SU-DHL-6 (cell line): ENCODE measurements around the gene PLIN4.

ENCODE experiments used
- H2AFZ ChIP-seq: fragments of 200-600 bp; sonication (generic); 2 replicates; pipeline ENCODE4 v1.6.1; 2014; ENCODE audit warnings: low read depth, mild to moderate bottlenecking, moderate library complexity, mixed read lengths, antibody characterized with exemption, low read length; ENCODE audit not compliant: severe bottlenecking
- H3F3A ChIP-seq: fragments of 200-600 bp; shearing (Covaris generic); 2 replicates; pipeline ENCODE4 v1.6.0; 2016; ENCODE audit warnings: antibody characterized with exemption, mild to moderate bottlenecking; ENCODE audit not compliant: insufficient read depth
- H3K27ac ChIP-seq: fragments of 200-600 bp; sonication (generic); 2 replicates; pipeline ENCODE4 v1.5.1; 2016; ENCODE audit warnings: low read depth, mild to moderate bottlenecking, low read length, moderate library complexity, mixed read lengths
- H3K27me3 ChIP-seq: fragments of 200-600 bp; sonication (generic), shearing (Covaris generic); 2 replicates; pipeline ENCODE4 v1.6.0; 2014; ENCODE audit warnings: mild to moderate bottlenecking, low read length
- H3K36me3 ChIP-seq: fragments of 200-600 bp; sonication (generic); 2 replicates; pipeline ENCODE4 v1.6.1; 2014; ENCODE audit warnings: mild to moderate bottlenecking, low read length, mixed read lengths
- H3K4me2 ChIP-seq: fragments of 300-600, 200-600 bp; shearing (Covaris generic), sonication (generic); 2 replicates; pipeline ENCODE4 v1.6.0; 2014; ENCODE audit warnings: low read length, low read depth, mild to moderate bottlenecking; ENCODE audit not compliant: poor library complexity, severe bottlenecking
- H3K4me3 ChIP-seq: fragments of 200-600 bp; sonication (generic); 2 replicates; pipeline ENCODE4 v1.5.1; 2014; ENCODE audit warnings: antibody characterized with exemption, low read length, mild to moderate bottlenecking, mixed read lengths; ENCODE audit not compliant: insufficient read depth, poor library complexity, severe bottlenecking
- H3K79me2 ChIP-seq: fragments of 200-600 bp; sonication (generic); 2 replicates; pipeline ENCODE4 v1.6.1; 2014; ENCODE audit warnings: mild to moderate bottlenecking, low read length, moderate library complexity; ENCODE audit not compliant: insufficient read depth
- H3K9ac ChIP-seq: fragments of 200-600 bp; sonication (generic); 2 replicates; pipeline ENCODE4 v1.7.0; 2014; ENCODE audit warnings: mild to moderate bottlenecking, low read length
- H3K9me2 ChIP-seq: fragments of 200-600 bp; sonication (generic); replicated peaks from 2 replicates; pipeline ENCODE4 v1.6.1; 2014; ENCODE audit warnings: low read length; ENCODE audit not compliant: insufficient read depth
- H3K9me3 ChIP-seq: fragments of 200-600 bp; sonication (generic); 2 replicates; pipeline ENCODE4 v1.6.1; 2014; ENCODE audit warnings: low read length, mixed read lengths; ENCODE audit not compliant: insufficient read depth
- H4K20me1 ChIP-seq: fragments of 200-600 bp; sonication (generic); 2 replicates; pipeline ENCODE4 v1.6.1; 2014; ENCODE audit warnings: low read depth, mild to moderate bottlenecking, antibody characterized with exemption, low read length, moderate library complexity, mixed read lengths
- CTCF ChIP-seq: fragments of 200-600 bp; sonication (generic); IDR thresholded peaks from one replicate; pipeline ENCODE4 v1.5.1; 2017; ENCODE audit warnings: antibody characterized with exemption, mild to moderate bottlenecking, low read length, moderate library complexity; ENCODE audit not compliant: insufficient read depth, poor library complexity, severe bottlenecking
- EZH2phosphoT487 ChIP-seq: fragments of 200-600 bp; sonication (generic), shearing (Covaris generic); conservative IDR thresholded peaks from 2 replicates; pipeline ENCODE4 v1.6.1; 2018; ENCODE audit warnings: mild to moderate bottlenecking, antibody characterized with exemption, low read length, moderate library complexity, mixed read lengths

PLIN4 gene

DNA sequence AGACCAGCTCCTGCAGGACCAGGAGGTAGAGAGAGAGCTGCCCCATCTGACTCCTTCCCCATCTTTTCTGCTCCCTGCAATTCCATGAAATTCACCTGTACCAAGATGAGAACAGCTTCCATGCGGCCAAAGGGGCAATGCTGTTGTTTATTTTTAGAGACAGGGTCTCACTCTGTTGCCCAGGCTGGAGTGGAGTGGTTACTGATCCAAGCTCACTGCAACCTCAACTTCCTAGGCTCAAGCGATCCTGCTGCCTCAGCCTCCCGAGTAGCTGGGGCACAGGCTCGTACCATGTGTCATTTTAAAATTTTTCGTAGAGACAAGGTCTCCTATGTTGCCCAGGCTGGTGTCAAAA, 3.6 kb upstream of the PLIN4 start:
- TF ChIP-seq EZH2phosphoT487 (no peak), CTCF (no peak)
- no peak overlapping the region for H2AFZ ChIP-seq
- H3K4me2 ChIP-seq = no peak overlapping the region
- no peak overlapping the region for H3K4me3 ChIP-seq
- H3K9me3 ChIP-seq = no peaks in the 10 kb centered on the region
- H4K20me1 ChIP-seq = no peaks in the 10 kb centered on the region
- no peaks in the 10 kb centered on the region for H3K79me2 ChIP-seq
- H3K27me3 ChIP-seq = no peaks in the 10 kb centered on the region
- H3K27ac ChIP-seq = no peak overlapping the region
- H3K9me2 ChIP-seq = no peaks in the 10 kb centered on the region
- H3K9ac ChIP-seq = no peak overlapping the region
- H3F3A ChIP-seq = no peaks in the 10 kb centered on the region
- H3K36me3 ChIP-seq = no peaks in the 10 kb centered on the region

- Histone ChIP-seq H3F3A (no peaks in the 10 kb centered on the region), H4K20me1 (no peaks in the 10 kb centered on the region), H3K9ac (no peak overlapping the region), H3K27ac (no peak overlapping the region), H3K27me3 (no peaks in the 10 kb centered on the region), H3K4me3 (no peak overlapping the region), H3K36me3 (no peaks in the 10 kb centered on the region), H3K79me2 (no peaks in the 10 kb centered on the region), H3K9me3 (no peaks in the 10 kb centered on the region), H3K4me2 (no peak overlapping the region), H3K9me2 (no peaks in the 10 kb centered on the region), H2AFZ (no peak overlapping the region)
- TF ChIP-seq EZH2phosphoT487 (no peak), CTCF (no peak)
Measured at GRCh38 chr19:4521170-4521887, 3.0 kb upstream of the PLIN4 start.

GRCh38 chr19:4519521-4520277, 1.4 kb upstream of the PLIN4 start:
- H2AFZ ChIP-seq = no peak overlapping the region
- no peaks in the 10 kb centered on the region for H4K20me1 ChIP-seq
- no peaks in the 10 kb centered on the region for H3K27me3 ChIP-seq
- no peaks in the 10 kb centered on the region for H3K9me2 ChIP-seq
- H3K79me2 ChIP-seq = no peaks in the 10 kb centered on the region
- H3K4me2 ChIP-seq = no peak overlapping the region
- H3K4me3 ChIP-seq = no peak overlapping the region
- H3K9ac ChIP-seq = no peak overlapping the region
- H3K27ac ChIP-seq = no peak overlapping the region
- H3K9me3 ChIP-seq = no peaks in the 10 kb centered on the region
- H3F3A ChIP-seq = no peaks in the 10 kb centered on the region
- no peaks in the 10 kb centered on the region for H3K36me3 ChIP-seq
- no peak for TF ChIP-seq EZH2phosphoT487
- TF ChIP-seq CTCF = no peak
